ENCODE results near the gene ACTL6A.

ACTL6A gene

GRCh38 chr3:179604321-179605078 is 41.8 kb downstream of the ACTL6A start, which contains the start of the genes MRPL47 and NDUFB5:
Gene MRPL47 (minus strand): TSS chr3:179604638. CDS start chr3:179604624, 14 bp downstream.
Gene NDUFB5 (plus strand): TSS chr3:179604794. CDS start chr3:179604816, 22 bp downstream.
- TF ChIP-seq CTCF (conservative IDR thresholded peaks at IDR 0.05; ENCODE audit: control insufficient read depth, insufficient read depth, low read depth, low read length), result no peak
- H3K4me3 ChIP-seq (ENCODE audit: control insufficient read depth, low read depth, low read length), result peak within 1 kb of the TSS; percentile 68
- peak; percentile 97 for DNase-seq (ENCODE audit: low read depth)

GRCh38 chr3:179606534-179607085 is 43.9 kb downstream of the ACTL6A start:
- DNase-seq (ENCODE audit: low read depth), result no peak
- H3K4me3 ChIP-seq (ENCODE audit: control insufficient read depth, low read depth, low read length), result no peak overlapping the region
- no peak for TF ChIP-seq CTCF (conservative IDR thresholded peaks at IDR 0.05; ENCODE audit: control insufficient read depth, insufficient read depth, low read depth, low read length)

- no peak for DNase-seq (ENCODE audit: low read depth)
- TF ChIP-seq CTCF (conservative IDR thresholded peaks at IDR 0.05; ENCODE audit: control insufficient read depth, insufficient read depth, low read depth, low read length), result no peak
- H3K4me3 ChIP-seq (ENCODE audit: control insufficient read depth, low read depth, low read length), result no peak overlapping the region
Measured at GRCh38 chr3:179608931-179609720, 46.4 kb downstream of the ACTL6A start.

DNA sequence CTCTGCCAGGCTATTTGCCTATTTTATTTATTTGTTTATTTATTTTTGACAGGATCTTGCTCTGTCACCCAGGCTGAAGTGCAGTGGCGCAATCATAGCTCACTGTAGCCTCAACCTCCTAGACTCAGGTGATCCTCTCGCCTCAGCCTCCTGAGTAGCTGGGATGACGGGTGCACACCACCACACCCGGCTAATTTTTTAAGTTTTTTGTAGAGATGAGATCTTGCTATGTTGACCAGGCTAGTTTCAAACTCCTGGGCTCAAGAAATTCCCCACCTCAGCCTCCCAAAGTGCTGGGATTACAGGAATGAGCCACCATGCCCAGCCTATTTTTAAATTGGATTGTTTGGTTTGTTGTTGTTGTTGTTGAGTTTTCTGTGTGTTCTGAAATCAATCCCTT is 47.3 kb downstream of the ACTL6A start:
- no peak overlapping the region for H3K4me3 ChIP-seq (ENCODE audit: control insufficient read depth, low read depth, low read length)
- no peak for TF ChIP-seq CTCF (conservative IDR thresholded peaks at IDR 0.05; ENCODE audit: control insufficient read depth, insufficient read depth, low read depth, low read length)
- no peak for DNase-seq (ENCODE audit: low read depth)

GRCh38 chr3:179613807-179614206 is 51.1 kb downstream of the ACTL6A start:
- TF ChIP-seq CTCF (conservative IDR thresholded peaks at IDR 0.05; ENCODE audit: control insufficient read depth, insufficient read depth, low read depth, low read length), result no peak
- peak; percentile 20 for DNase-seq (ENCODE audit: low read depth)
- H3K4me3 ChIP-seq (ENCODE audit: control insufficient read depth, low read depth, low read length), result no peak overlapping the region

- no peak for TF ChIP-seq CTCF (conservative IDR thresholded peaks at IDR 0.05; ENCODE audit: control insufficient read depth, insufficient read depth, low read depth, low read length)
- DNase-seq (ENCODE audit: low read depth), result peak; percentile 7
Measured at GRCh38 chr3:179615458-179616173, 52.9 kb downstream of the ACTL6A start.

More at GRCh38 chr3:179615458-179616173, 52.9 kb downstream of the ACTL6A start:
- H3K4me3 ChIP-seq (ENCODE audit: control insufficient read depth, low read depth, low read length), result no peak overlapping the region

Measured in fibroblast of mammary gland (primary cell).